Measurements from ENCODE around the gene SPACA7. TPM values are rescaled to one million over a fixed set of nuclear protein-coding genes. Genes with fewer than 3 reads are reported as not detected.

Gene SPACA7
- total and polyA plus RNA-seq, 2 of the 13 experiments (the other 11 are each of a cell fraction or from before 2014, with no cell fraction given), result not detected

GRCh38 chr13:112335135-112335534 is 41.0 kb upstream of the SPACA7 start:
- Histone ChIP-seq H3K27ac (ENCODE audit: extremely low read length, insufficient read depth, low read length) (no peak overlapping the region), H3K4me2 (ENCODE audit: low read depth, low read length) (no peak overlapping the region), H3K4me3 (replicated peaks in 1 of 3; ENCODE audit: insufficient read depth in 1 of 3, low read depth in 2 of 3, low read length in 3 of 3) (no peak overlapping the region), H2AFZ (ENCODE audit: low read length) (no peak overlapping the region), H4K20me1 (ENCODE audit: insufficient read depth, low read length) (no peaks in the 10 kb centered on the region), H3K4me1 (ENCODE audit: insufficient read depth, low read length) (no peaks in the 10 kb centered on the region), H3K9ac (ENCODE audit: insufficient read depth, low read depth, low read length) (no peak overlapping the region), H3K36me3 (replicated peaks in 1 of 2; ENCODE audit: control insufficient read depth in 1 of 2, insufficient read depth in 2 of 2, low read length in 2 of 2) (no peaks in the 10 kb centered on the region), H3K9me3 (ENCODE audit: low read length) (no peaks in the 10 kb centered on the region), H3K27me3 (ENCODE audit: control insufficient read depth in 1 of 2, insufficient read depth in 2 of 2, low read length in 2 of 2) (peaks cover 2 to 34% of the 10 kb centered on the region in 2 experiments; a peak in 3 of 5 replicates), H3K79me2 (ENCODE audit: insufficient read depth, low read length) (no peaks in the 10 kb centered on the region)
- POLR2A ChIA-PET, result no interaction called here
- in situ Hi-C loops (cut with HindIII; ENCODE audit: extremely low pct_ligation_motif_present, low pct_unique_long_range_greater_than_20kb) (no loop called here), intact Hi-C loops (cut with micrococcal nuclease; ENCODE audit: unreplicated experiment) (no loop called here)
- ATAC-seq, result no peak
- WGBS (ENCODE audit: low lambda C conversion rate), result 6% methylated on average over 8 of the region's 9 CpGs
- FAIRE-seq, result no peak
- CTCF ChIA-PET (ENCODE audit: low intra/inter-chr PET ratio, low total read pairs), result no interaction called here
- no peak for DNase-seq (ENCODE audit: low spot score)
- no TSS peak for BruUV-seq (replicated peaks)
- TF ChIP-seq MAFF (IDR thresholded peaks at IDR 0.05; ENCODE audit: low read depth, low read length), result no peak
- TF ChIP-seq MBD4 (IDR thresholded peaks at IDR 0.05; ENCODE audit: borderline replicate concordance, low read length), result no peak
- no peak for TF ChIP-seq ZZZ3 (CRISPR knock-in tag; IDR thresholded peaks at IDR 0.05; ENCODE audit: borderline replicate concordance)
- no peak for TF ChIP-seq FIP1L1 (IDR thresholded peaks at IDR 0.05; ENCODE audit: borderline replicate concordance, insufficient read depth, low read depth, low read length)
- no peak for TF ChIP-seq NFYC (CRISPR knock-in tag; IDR thresholded peaks at IDR 0.05)
- no peak for TF ChIP-seq ZNF44 (CRISPR knock-in tag; IDR thresholded peaks at IDR 0.05)
- no peak for TF ChIP-seq DZIP1 (CRISPR knock-in tag; IDR thresholded peaks at IDR 0.05)
- TF ChIP-seq HDAC6 (IDR thresholded peaks at IDR 0.05; ENCODE audit: low read depth, low read length), result no peak
- TF ChIP-seq ZNF652 (CRISPR knock-in tag; IDR thresholded peaks at IDR 0.05; ENCODE audit: borderline replicate concordance, low read depth), result no peak
- no peak for TF ChIP-seq REL (CRISPR knock-in tag; conservative IDR thresholded peaks at IDR 0.05)
- no peak for TF ChIP-seq FOXK2 (IDR thresholded peaks at IDR 0.05)
- no peak for TF ChIP-seq ELK4 (CRISPR knock-in tag; IDR thresholded peaks at IDR 0.05; ENCODE audit: borderline replicate concordance)
- TF ChIP-seq KDM5A (IDR thresholded peaks at IDR 0.05; ENCODE audit: borderline replicate concordance, low read length), result no peak
- TF ChIP-seq SCMH1 (CRISPR knock-in tag; IDR thresholded peaks at IDR 0.05; ENCODE audit: borderline replicate concordance), result no peak

Data from HepG2 (cell line).